ENCODE measurements around the gene PDE2A. TPM values are rescaled to one million over a fixed set of nuclear protein-coding genes. Genes with fewer than 3 reads are reported as not detected.

The PDE2A gene
- total RNA-seq, 1 experiment from 2014 or later, result 0.58 TPM

- Histone ChIP-seq H3K4me3 (ENCODE audit: low read depth, low read length, poor library complexity, severe bottlenecking) (no peak overlapping the region), H3K36me3 (ENCODE audit: insufficient read depth, low read length, poor library complexity, severe bottlenecking) (peaks cover 35% of the 10 kb centered on the region), H3K27me3 (replicated peaks; ENCODE audit: insufficient read depth, low read depth, low read length, poor library complexity) (no peaks in the 10 kb centered on the region), H3K4me1 (ENCODE audit: insufficient read depth, low read length, poor library complexity, severe bottlenecking) (no peaks in the 10 kb centered on the region), H3K9me3 (ENCODE audit: low read depth, low read length, poor library complexity, severe bottlenecking) (no peaks in the 10 kb centered on the region), H3K27ac (ENCODE audit: low read depth, low read length, poor library complexity, severe bottlenecking) (no peak overlapping the region)
- TF ChIP-seq EZH2 (IDR thresholded peaks at IDR 0.05; ENCODE audit: borderline replicate concordance, low read depth, low read length, poor library complexity, severe bottlenecking), result no peak
- TF ChIP-seq, protein P1, sequence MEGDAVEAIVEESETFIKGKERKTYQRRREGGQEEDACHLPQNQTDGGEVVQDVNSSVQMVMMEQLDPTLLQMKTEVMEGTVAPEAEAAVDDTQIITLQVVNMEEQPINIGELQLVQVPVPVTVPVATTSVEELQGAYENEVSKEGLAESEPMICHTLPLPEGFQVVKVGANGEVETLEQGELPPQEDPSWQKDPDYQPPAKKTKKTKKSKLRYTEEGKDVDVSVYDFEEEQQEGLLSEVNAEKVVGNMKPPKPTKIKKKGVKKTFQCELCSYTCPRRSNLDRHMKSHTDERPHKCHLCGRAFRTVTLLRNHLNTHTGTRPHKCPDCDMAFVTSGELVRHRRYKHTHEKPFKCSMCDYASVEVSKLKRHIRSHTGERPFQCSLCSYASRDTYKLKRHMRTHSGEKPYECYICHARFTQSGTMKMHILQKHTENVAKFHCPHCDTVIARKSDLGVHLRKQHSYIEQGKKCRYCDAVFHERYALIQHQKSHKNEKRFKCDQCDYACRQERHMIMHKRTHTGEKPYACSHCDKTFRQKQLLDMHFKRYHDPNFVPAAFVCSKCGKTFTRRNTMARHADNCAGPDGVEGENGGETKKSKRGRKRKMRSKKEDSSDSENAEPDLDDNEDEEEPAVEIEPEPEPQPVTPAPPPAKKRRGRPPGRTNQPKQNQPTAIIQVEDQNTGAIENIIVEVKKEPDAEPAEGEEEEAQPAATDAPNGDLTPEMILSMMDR (conservative IDR thresholded peaks at IDR 0.05; ENCODE audit: low read depth, low read length), result no peak
- no TSS peak for BruUV-seq (replicated peaks)
- DNase-seq (ENCODE audit: low spot score), result no peak
- ChIA-PET CTCF (interaction anchor here (0.9 kb wide), 1 partner anchor 14 kb away, joined by 4 read pairs; no protein-coding TSS in a partner anchor), POLR2A (ENCODE audit: low non-redundant PET) (no interaction called here)
- intact Hi-C loops (cut with micrococcal nuclease; ENCODE audit: unreplicated experiment), result no loop called here
These were observed 23.6 kb upstream of the PDE2A start for GRCh38 chr11:72697814-72698213.

- H3K27me3 ChIP-seq (replicated peaks; ENCODE audit: insufficient read depth, low read depth, low read length, poor library complexity), result no peaks in the 10 kb centered on the region
- no peak for DNase-seq (ENCODE audit: low spot score)
- H3K27ac ChIP-seq (ENCODE audit: low read depth, low read length, poor library complexity, severe bottlenecking), result no peak overlapping the region
- ChIA-PET POLR2A (ENCODE audit: low non-redundant PET) (no interaction called here), CTCF (no interaction called here)
- TF ChIP-seq, protein P1 (conservative IDR thresholded peaks at IDR 0.05; ENCODE audit: low read depth, low read length), result no peak
- no peak for TF ChIP-seq EZH2 (IDR thresholded peaks at IDR 0.05; ENCODE audit: borderline replicate concordance, low read depth, low read length, poor library complexity, severe bottlenecking)
- H3K9me3 ChIP-seq (ENCODE audit: low read depth, low read length, poor library complexity, severe bottlenecking), result no peaks in the 10 kb centered on the region
- no peaks in the 10 kb centered on the region for H3K4me1 ChIP-seq (ENCODE audit: insufficient read depth, low read length, poor library complexity, severe bottlenecking)
- no peak overlapping the region for H3K4me3 ChIP-seq (ENCODE audit: low read depth, low read length, poor library complexity, severe bottlenecking)
- H3K36me3 ChIP-seq (ENCODE audit: insufficient read depth, low read length, poor library complexity, severe bottlenecking), result peaks cover 36% of the 10 kb centered on the region
- intact Hi-C loops (cut with micrococcal nuclease; ENCODE audit: unreplicated experiment), result no loop called here
- BruUV-seq (replicated peaks), result no TSS peak
These were observed 22.9 kb upstream of the PDE2A start for GRCh38 chr11:72696866-72697700.

DNA sequence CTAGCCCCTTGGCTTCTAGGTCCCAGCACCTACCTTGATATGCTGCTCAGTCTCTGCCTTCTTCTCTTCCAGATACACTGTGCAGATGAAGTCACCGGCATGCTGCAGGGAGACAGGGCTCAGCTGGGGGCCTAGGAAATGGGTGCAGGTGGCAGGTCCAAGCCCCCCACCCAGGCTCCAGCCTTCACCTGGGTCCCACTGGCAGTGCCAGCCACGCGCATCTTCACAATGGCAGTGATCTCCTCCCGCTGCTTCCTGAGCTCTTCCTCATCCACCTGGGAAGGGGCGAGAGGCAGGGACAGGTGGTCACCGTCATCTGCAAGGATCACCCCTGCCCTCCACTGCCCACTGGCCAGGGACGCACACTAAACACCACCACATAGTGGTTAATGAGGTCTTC is 21.1 kb upstream of the PDE2A start:
- intact Hi-C loops (cut with micrococcal nuclease; ENCODE audit: unreplicated experiment), result no loop called here
- ChIA-PET CTCF (no interaction called here), POLR2A (ENCODE audit: low non-redundant PET) (no interaction called here)
- TF ChIP-seq, protein P1 (conservative IDR thresholded peaks at IDR 0.05; ENCODE audit: low read depth, low read length), result no peak
- TF ChIP-seq EZH2 (IDR thresholded peaks at IDR 0.05; ENCODE audit: borderline replicate concordance, low read depth, low read length, poor library complexity, severe bottlenecking), result no peak
- no TSS peak for BruUV-seq (replicated peaks)
- no peak overlapping the region for H3K4me3 ChIP-seq (ENCODE audit: low read depth, low read length, poor library complexity, severe bottlenecking)
- H3K36me3 ChIP-seq (ENCODE audit: insufficient read depth, low read length, poor library complexity, severe bottlenecking), result peaks cover 38% of the 10 kb centered on the region
- DNase-seq (ENCODE audit: low spot score), result no peak
- no peaks in the 10 kb centered on the region for H3K9me3 ChIP-seq (ENCODE audit: low read depth, low read length, poor library complexity, severe bottlenecking)
- no peaks in the 10 kb centered on the region for H3K27me3 ChIP-seq (replicated peaks; ENCODE audit: insufficient read depth, low read depth, low read length, poor library complexity)
- H3K4me1 ChIP-seq (ENCODE audit: insufficient read depth, low read length, poor library complexity, severe bottlenecking), result no peaks in the 10 kb centered on the region
- H3K27ac ChIP-seq (ENCODE audit: low read depth, low read length, poor library complexity, severe bottlenecking), result no peak overlapping the region
